Measurements from ENCODE around the gene COPS2. TPM values are rescaled to one million over a fixed set of nuclear protein-coding genes. Genes with fewer than 3 reads are reported as not detected.

The COPS2 gene
- total and polyA plus RNA-seq, 2 of the 13 experiments (the other 11 are each of a cell fraction or from before 2014, with no cell fraction given) = 37.8 to 66.3 TPM

DNA sequence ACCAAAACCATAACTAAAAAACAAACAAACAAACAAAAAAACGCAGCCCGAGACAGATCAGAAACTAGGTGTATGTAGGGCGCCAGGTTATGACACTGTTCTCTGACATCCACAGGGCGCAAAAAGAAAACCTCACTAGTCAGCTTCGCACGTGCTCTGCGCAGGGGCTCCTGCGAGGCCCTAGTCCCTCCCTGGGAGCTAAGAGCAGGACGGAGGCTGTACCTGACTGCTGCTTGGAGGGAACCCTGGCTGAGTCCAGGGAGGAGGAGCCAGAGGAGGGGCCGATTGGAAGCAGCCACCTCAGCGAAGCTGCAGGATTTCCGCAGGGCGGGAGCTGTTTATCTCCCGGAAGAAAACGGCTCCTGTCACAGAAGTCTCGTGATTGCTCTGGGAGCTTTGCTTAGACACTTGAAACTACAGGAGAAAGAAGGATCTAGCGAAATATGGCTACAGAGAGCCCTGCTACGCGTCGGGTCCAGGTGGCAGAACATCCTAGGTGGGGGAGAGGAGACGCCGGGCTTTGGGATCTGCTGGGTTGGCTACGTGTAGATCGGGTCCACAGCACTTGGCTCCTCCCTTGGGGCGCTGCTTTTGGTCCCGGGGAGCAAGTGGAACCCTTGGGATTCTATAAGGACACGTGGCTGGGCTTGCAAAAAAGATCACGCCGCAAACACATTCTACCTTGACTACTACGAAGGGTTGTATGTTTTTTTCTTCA, 14.6 kb upstream of the COPS2 start, which contains the start of gene GALK2 (continued):
- TF ChIP-seq HMGXB3 (CRISPR knock-in tag; IDR thresholded peaks at IDR 0.05; ENCODE audit: borderline replicate concordance) = peak; percentile 83
- TF ChIP-seq HHEX (CRISPR knock-in tag; IDR thresholded peaks at IDR 0.05) = no peak
- TF ChIP-seq ZNF326 (CRISPR knock-in tag; IDR thresholded peaks at IDR 0.05; ENCODE audit: borderline replicate concordance) = no peak
- no peak for TF ChIP-seq RNF219 (CRISPR knock-in tag; IDR thresholded peaks at IDR 0.05)
- TF ChIP-seq ZNF205 (CRISPR knock-in tag; IDR thresholded peaks at IDR 0.05) = 0 out of 2 replicates have a peak, but pooled peaks have one; percentile 21
- TF ChIP-seq ZNF512 (CRISPR knock-in tag; IDR thresholded peaks at IDR 0.05) = 0 out of 2 replicates have a peak, but pooled peaks have one; percentile 55
- no peak for TF ChIP-seq JDP2 (CRISPR knock-in tag; IDR thresholded peaks at IDR 0.05; ENCODE audit: borderline replicate concordance)
- TF ChIP-seq ZNF263 (CRISPR knock-in tag; IDR thresholded peaks at IDR 0.05) = peak; percentile 63; the same call in 1 of the 2 replicates
- no peak; the same call in 1 of the 2 replicates for TF ChIP-seq DNMT3B (CRISPR knock-in tag; conservative IDR thresholded peaks at IDR 0.05)
- TF ChIP-seq, protein P1, sequence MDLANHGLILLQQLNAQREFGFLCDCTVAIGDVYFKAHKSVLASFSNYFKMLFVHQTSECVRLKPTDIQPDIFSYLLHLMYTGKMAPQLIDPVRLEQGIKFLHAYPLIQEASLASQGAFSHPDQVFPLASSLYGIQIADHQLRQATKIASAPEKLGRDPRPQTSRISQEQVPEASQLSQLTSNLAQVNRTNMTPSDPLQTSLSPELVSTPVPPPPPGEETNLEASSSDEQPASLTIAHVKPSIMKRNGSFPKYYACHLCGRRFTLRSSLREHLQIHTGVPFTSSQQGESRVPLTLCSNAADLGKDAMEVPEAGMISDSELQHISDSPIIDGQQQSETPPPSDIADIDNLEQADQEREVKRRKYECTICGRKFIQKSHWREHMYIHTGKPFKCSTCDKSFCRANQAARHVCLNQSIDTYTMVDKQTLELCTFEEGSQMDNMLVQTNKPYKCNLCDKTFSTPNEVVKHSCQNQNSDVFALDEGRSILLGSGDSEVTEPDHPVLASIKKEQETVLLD (CRISPR knock-in tag; IDR thresholded peaks at IDR 0.05; ENCODE audit: low read depth) = no peak
- TF ChIP-seq ZFP36L2 (CRISPR knock-in tag; IDR thresholded peaks at IDR 0.05) = no peak
- TF ChIP-seq RBM22 (optimal IDR thresholded peaks at IDR 0.05; ENCODE audit: low read length) = no peak
- no peak for TF ChIP-seq SYNCRIP (IDR thresholded peaks at IDR 0.05; ENCODE audit: insufficient read depth, low read depth, low read length)
- no peak for TF ChIP-seq CREBL2 (CRISPR knock-in tag; IDR thresholded peaks at IDR 0.05; ENCODE audit: borderline replicate concordance)
- TF ChIP-seq MAF1 (CRISPR knock-in tag; IDR thresholded peaks at IDR 0.05; ENCODE audit: borderline replicate concordance) = no peak
- no peak for TF ChIP-seq ZKSCAN5 (CRISPR knock-in tag; IDR thresholded peaks at IDR 0.05)
- peak; percentile 82 for TF ChIP-seq ARNT2 (CRISPR knock-in tag; IDR thresholded peaks at IDR 0.05; ENCODE audit: low read depth)
- TF ChIP-seq, protein P2, sequence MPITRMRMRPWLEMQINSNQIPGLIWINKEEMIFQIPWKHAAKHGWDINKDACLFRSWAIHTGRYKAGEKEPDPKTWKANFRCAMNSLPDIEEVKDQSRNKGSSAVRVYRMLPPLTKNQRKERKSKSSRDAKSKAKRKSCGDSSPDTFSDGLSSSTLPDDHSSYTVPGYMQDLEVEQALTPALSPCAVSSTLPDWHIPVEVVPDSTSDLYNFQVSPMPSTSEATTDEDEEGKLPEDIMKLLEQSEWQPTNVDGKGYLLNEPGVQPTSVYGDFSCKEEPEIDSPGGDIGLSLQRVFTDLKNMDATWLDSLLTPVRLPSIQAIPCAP (CRISPR knock-in tag; IDR thresholded peaks at IDR 0.05; ENCODE audit: low read depth) = no peak

Measured in HepG2 (cell line).